ENCODE data around the gene MDGA2.
"Not testable (repeated sequence)": the region's sequence is repeated elsewhere in the genome, so short reads cannot be mapped to it uniquely, and the experiment has no call there.

The MDGA2 gene

GRCh38 chr14:47322751-47323150 is 352.7 kb downstream of the MDGA2 start:
- TF ChIP-seq CTCF (conservative IDR thresholded peaks at IDR 0.05), result no peak
- TF ChIP-seq ZFX (IDR thresholded peaks at IDR 0.05), result no peak
- no peak overlapping the region for H3K27ac ChIP-seq

- no peak overlapping the region for H3K27ac ChIP-seq
- TF ChIP-seq ZFX (IDR thresholded peaks at IDR 0.05), result no peak
- no peak for TF ChIP-seq CTCF (conservative IDR thresholded peaks at IDR 0.05)
Observed at GRCh38 chr14:47302121-47302520, 373.3 kb downstream of the MDGA2 start.

- no peak overlapping the region for H3K27ac ChIP-seq
- TF ChIP-seq ZFX (IDR thresholded peaks at IDR 0.05), result no peak
- TF ChIP-seq CTCF (conservative IDR thresholded peaks at IDR 0.05), result no peak
Observed at GRCh38 chr14:47300796-47301195, 374.6 kb downstream of the MDGA2 start.

GRCh38 chr14:47297374-47297773 is 378.0 kb downstream of the MDGA2 start:
- H3K27ac ChIP-seq, result no peak overlapping the region
- no peak for TF ChIP-seq CTCF (conservative IDR thresholded peaks at IDR 0.05)
- no peak for TF ChIP-seq ZFX (IDR thresholded peaks at IDR 0.05)

GRCh38 chr14:47284283-47284682 is 391.1 kb downstream of the MDGA2 start:
- TF ChIP-seq ZFX (IDR thresholded peaks at IDR 0.05) (no peak), CTCF (conservative IDR thresholded peaks at IDR 0.05) (no peak)
- no peak overlapping the region for H3K27ac ChIP-seq

- H3K27ac ChIP-seq, result not testable (repeated sequence)
Observed at GRCh38 chr14:47281761-47282160, 393.6 kb downstream of the MDGA2 start.

- TF ChIP-seq CTCF (conservative IDR thresholded peaks at IDR 0.05) (peak; percentile 92), ZFX (IDR thresholded peaks at IDR 0.05) (no peak)
- H3K27ac ChIP-seq, result no peak overlapping the region
Observed at GRCh38 chr14:47278233-47278842, 397.1 kb downstream of the MDGA2 start.

- TF ChIP-seq CTCF (conservative IDR thresholded peaks at IDR 0.05) (no peak), ZFX (IDR thresholded peaks at IDR 0.05) (no peak)
- no peak overlapping the region for H3K27ac ChIP-seq
Observed at GRCh38 chr14:47277703-47278102, 397.7 kb downstream of the MDGA2 start.

All from C4-2B (cell line).